Uterus (tissue), 2 donors: ENCODE results near the gene NLK.

ENCODE experiments used
- CTCF ChIP-seq, 4 experiments: fragments of 200-600 bp in 2 of 4; fragments of 450-650 bp in 2 of 4; sonication (generic) in 2 of 4; IDR thresholded peaks; one replicate each; pipeline ENCODE4 v1.5.1; 2016 to 2019; ENCODE audit warnings: antibody characterized with exemption in 4 of 4, mild to moderate bottlenecking in 2 of 4, moderate library complexity in 1 of 4
- POLR2A ChIP-seq, 2 donors: fragments of 450-650 bp; IDR thresholded peaks; one replicate each; pipeline ENCODE4 v1.6.1; 2016; ENCODE audit warnings: antibody characterized with exemption in 2 of 2, mild to moderate bottlenecking in 1 of 2, moderate library complexity in 1 of 2

GRCh38 chr17:28154214-28154613, 111.7 kb downstream of the NLK start:
- TF ChIP-seq CTCF (IDR thresholded peaks at IDR 0.05) (no peak), POLR2A (IDR thresholded peaks at IDR 0.05) (no peak)
